ENCODE measurements around the gene YARS1. TPM values are rescaled to one million over a fixed set of nuclear protein-coding genes. Genes with fewer than 3 reads are reported as not detected.

The YARS1 gene
- total and polyA plus RNA-seq, 4 donors, result 31.6 to 94.0 (median 52.6) TPM

- no peaks in the 10 kb centered on the region for H3K27me3 ChIP-seq (ENCODE audit: control insufficient read depth in 4 of 4, insufficient read depth in 4 of 4, low read length in 3 of 4)
- H3K27ac ChIP-seq (ENCODE audit: low read depth in 1 of 2, low read length in 2 of 2), result no peak overlapping the region
- H3K36me3 ChIP-seq (ENCODE audit: control insufficient read depth in 4 of 4, insufficient read depth in 3 of 4, low read depth in 1 of 4, low read length in 3 of 4), result peaks cover 6 to 31% (median 7%) of the 10 kb centered on the region in 4 donors
- no peak overlapping the region for H3K9ac ChIP-seq (ENCODE audit: low read depth in 1 of 2, low read length in 2 of 2)
- WGBS, result 96% methylated on average over 25 of the region's 25 CpGs
- TF ChIP-seq MAX (IDR thresholded peaks at IDR 0.05), result no peak
- TF ChIP-seq, protein P1, sequence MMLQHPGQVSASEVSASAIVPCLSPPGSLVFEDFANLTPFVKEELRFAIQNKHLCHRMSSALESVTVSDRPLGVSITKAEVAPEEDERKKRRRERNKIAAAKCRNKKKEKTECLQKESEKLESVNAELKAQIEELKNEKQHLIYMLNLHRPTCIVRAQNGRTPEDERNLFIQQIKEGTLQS (IDR thresholded peaks at IDR 0.05), result no peak
- no peak for TF ChIP-seq JUND (IDR thresholded peaks at IDR 0.05)
- DNase-seq (ENCODE audit: low spot score), result no peak
- H3K4me3 ChIP-seq (ENCODE audit: low read depth in 1 of 3, low read length in 3 of 3), result no peak overlapping the region
- H3K9me3 ChIP-seq (ENCODE audit: control insufficient read depth in 4 of 4, low read length in 3 of 4), result no peaks in the 10 kb centered on the region
- peaks cover 0 to 6% (median 0%) of the 10 kb centered on the region in 4 donors for H3K4me1 ChIP-seq (ENCODE audit: control insufficient read depth in 4 of 4, insufficient read depth in 4 of 4, low read length in 3 of 4)
Observed at GRCh38 chr1:32770221-32770731, 46.9 kb downstream of the YARS1 start.

GRCh38 chr1:32769524-32770220, 47.5 kb downstream of the YARS1 start:
- Histone ChIP-seq H3K4me1 (ENCODE audit: control insufficient read depth in 4 of 4, insufficient read depth in 4 of 4, low read length in 3 of 4) (peaks cover 0 to 6% (median 0%) of the 10 kb centered on the region in 4 donors), H3K27ac (ENCODE audit: low read depth in 1 of 2, low read length in 2 of 2) (no peak overlapping the region), H3K9me3 (ENCODE audit: control insufficient read depth in 4 of 4, low read length in 3 of 4) (no peaks in the 10 kb centered on the region), H3K27me3 (ENCODE audit: control insufficient read depth in 4 of 4, insufficient read depth in 4 of 4, low read length in 3 of 4) (no peaks in the 10 kb centered on the region), H3K36me3 (ENCODE audit: control insufficient read depth in 4 of 4, insufficient read depth in 3 of 4, low read depth in 1 of 4, low read length in 3 of 4) (peaks cover 2 to 25% (median 4%) of the 10 kb centered on the region in 4 donors), H3K4me3 (ENCODE audit: low read depth in 1 of 3, low read length in 3 of 3) (no peak overlapping the region), H3K9ac (ENCODE audit: low read depth in 1 of 2, low read length in 2 of 2) (no peak overlapping the region)
- no peak for TF ChIP-seq NR2F2 (IDR thresholded peaks at IDR 0.05)
- TF ChIP-seq SP1 (IDR thresholded peaks at IDR 0.05), result no peak
- TF ChIP-seq MAX (IDR thresholded peaks at IDR 0.05), result no peak
- TF ChIP-seq YY1 (IDR thresholded peaks at IDR 0.05), result no peak
- TF ChIP-seq, protein P2, sequence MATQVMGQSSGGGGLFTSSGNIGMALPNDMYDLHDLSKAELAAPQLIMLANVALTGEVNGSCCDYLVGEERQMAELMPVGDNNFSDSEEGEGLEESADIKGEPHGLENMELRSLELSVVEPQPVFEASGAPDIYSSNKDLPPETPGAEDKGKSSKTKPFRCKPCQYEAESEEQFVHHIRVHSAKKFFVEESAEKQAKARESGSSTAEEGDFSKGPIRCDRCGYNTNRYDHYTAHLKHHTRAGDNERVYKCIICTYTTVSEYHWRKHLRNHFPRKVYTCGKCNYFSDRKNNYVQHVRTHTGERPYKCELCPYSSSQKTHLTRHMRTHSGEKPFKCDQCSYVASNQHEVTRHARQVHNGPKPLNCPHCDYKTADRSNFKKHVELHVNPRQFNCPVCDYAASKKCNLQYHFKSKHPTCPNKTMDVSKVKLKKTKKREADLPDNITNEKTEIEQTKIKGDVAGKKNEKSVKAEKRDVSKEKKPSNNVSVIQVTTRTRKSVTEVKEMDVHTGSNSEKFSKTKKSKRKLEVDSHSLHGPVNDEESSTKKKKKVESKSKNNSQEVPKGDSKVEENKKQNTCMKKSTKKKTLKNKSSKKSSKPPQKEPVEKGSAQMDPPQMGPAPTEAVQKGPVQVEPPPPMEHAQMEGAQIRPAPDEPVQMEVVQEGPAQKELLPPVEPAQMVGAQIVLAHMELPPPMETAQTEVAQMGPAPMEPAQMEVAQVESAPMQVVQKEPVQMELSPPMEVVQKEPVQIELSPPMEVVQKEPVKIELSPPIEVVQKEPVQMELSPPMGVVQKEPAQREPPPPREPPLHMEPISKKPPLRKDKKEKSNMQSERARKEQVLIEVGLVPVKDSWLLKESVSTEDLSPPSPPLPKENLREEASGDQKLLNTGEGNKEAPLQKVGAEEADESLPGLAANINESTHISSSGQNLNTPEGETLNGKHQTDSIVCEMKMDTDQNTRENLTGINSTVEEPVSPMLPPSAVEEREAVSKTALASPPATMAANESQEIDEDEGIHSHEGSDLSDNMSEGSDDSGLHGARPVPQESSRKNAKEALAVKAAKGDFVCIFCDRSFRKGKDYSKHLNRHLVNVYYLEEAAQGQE (IDR thresholded peaks at IDR 0.05), result no peak
- TF ChIP-seq JUND (IDR thresholded peaks at IDR 0.05), result no peak
- TF ChIP-seq, protein P1 (IDR thresholded peaks at IDR 0.05), result no peak
- TF ChIP-seq RAD21 (IDR thresholded peaks at IDR 0.05), result no peak
- no peak for TF ChIP-seq RXRA (IDR thresholded peaks at IDR 0.05)
- no peak for TF ChIP-seq EGR1 (IDR thresholded peaks at IDR 0.05; ENCODE audit: low read depth in 2 of 2)
- TF ChIP-seq ZBTB33 (IDR thresholded peaks at IDR 0.05), result no peak
- TF ChIP-seq HNF4A (conservative IDR thresholded peaks at IDR 0.05), result no peak
- no peak for TF ChIP-seq FOXA2 (IDR thresholded peaks at IDR 0.05)
- no peak for TF ChIP-seq HNF4G (IDR thresholded peaks at IDR 0.05)
- TF ChIP-seq FOXA1 (IDR thresholded peaks at IDR 0.05), result no peak
- TF ChIP-seq, protein P3, sequence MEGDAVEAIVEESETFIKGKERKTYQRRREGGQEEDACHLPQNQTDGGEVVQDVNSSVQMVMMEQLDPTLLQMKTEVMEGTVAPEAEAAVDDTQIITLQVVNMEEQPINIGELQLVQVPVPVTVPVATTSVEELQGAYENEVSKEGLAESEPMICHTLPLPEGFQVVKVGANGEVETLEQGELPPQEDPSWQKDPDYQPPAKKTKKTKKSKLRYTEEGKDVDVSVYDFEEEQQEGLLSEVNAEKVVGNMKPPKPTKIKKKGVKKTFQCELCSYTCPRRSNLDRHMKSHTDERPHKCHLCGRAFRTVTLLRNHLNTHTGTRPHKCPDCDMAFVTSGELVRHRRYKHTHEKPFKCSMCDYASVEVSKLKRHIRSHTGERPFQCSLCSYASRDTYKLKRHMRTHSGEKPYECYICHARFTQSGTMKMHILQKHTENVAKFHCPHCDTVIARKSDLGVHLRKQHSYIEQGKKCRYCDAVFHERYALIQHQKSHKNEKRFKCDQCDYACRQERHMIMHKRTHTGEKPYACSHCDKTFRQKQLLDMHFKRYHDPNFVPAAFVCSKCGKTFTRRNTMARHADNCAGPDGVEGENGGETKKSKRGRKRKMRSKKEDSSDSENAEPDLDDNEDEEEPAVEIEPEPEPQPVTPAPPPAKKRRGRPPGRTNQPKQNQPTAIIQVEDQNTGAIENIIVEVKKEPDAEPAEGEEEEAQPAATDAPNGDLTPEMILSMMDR (IDR thresholded peaks at IDR 0.05; ENCODE audit: low read depth, low read length, missing input control), result no peak
- 92% methylated on average over 32 of the region's 32 CpGs for WGBS
- DNase-seq (ENCODE audit: low spot score), result no peak

All from liver (tissue), 9 donors.